Mucosa of descending colon (tissue), 3 donors: ENCODE data around the gene TNFRSF12A. TPM values are rescaled to one million over a fixed set of nuclear protein-coding genes. Genes with fewer than 3 reads are reported as not detected.

Experiments used
- ATAC-seq: fragments of 200-7000 bp; cut with Tn5 transposase; one replicate; pipeline ENCODE4 v1.9.1; 2020; ENCODE audit warnings: mild to moderate bottlenecking, moderate library complexity
- DNase-seq, 3 donors: peaks; one replicate each; pipeline ENCODE4 v3.0.0-alpha.2; 2020
- H3K36me3 ChIP-seq: fragments of 200-600 bp; one replicate; pipeline ENCODE4 v1.8.0; 2021; ENCODE audit warnings: low read depth, mild to moderate bottlenecking
- H3K4me1 ChIP-seq: fragments of 200-600 bp; one replicate; pipeline ENCODE4 v1.8.0; 2021; ENCODE audit warnings: low read depth, mild to moderate bottlenecking
- H3K4me3 ChIP-seq: fragments of 200-600 bp; one replicate; pipeline ENCODE4 v1.8.0; 2021; ENCODE audit warnings: mild to moderate bottlenecking
- H3K9me3 ChIP-seq: fragments of 200-600 bp; one replicate; pipeline ENCODE4 v1.8.0; 2021; ENCODE audit warnings: mild to moderate bottlenecking
- intact Hi-C, 2 donors: fragments of 100-400 bp; cut with DNase I in 1 of 2; cut with micrococcal nuclease in 1 of 2; formaldehyde crosslinking; loops; one replicate each; pipeline versions ENCODE4 v1.11.0 to v1.11.1; 2022; cut with DNase I, micrococcal nuclease
- total RNA-seq, 3 donors: library from RNA; stranded (reverse); fragmentation: NEBNext Ultra II Directional in 2 of 3; extraction: Animal tissue kit (Norgen Biotek cat#: 25700) in 2 of 3; gene quantifications; one replicate each; pipeline versions ENCODE4 v1.2.1 to v1.2.4, GENCODE V29; 2021 to 2023
- TF ChIP-seq, protein P1 (sequence below): fragments of 200-600 bp; IDR thresholded peaks from one replicate; pipeline ENCODE4 v1.8.0; 2022; ENCODE audit warnings: antibody characterized with exemption, mild to moderate bottlenecking
- donor health status: DM: no; HTN: no; CAD: no; lungs with moderate emphysema.
- donor health status: DM: no; HTN: no; CAD: no.
- donor health status: DM: no; HTN: yes; CAD: no.

Gene TNFRSF12A
- total RNA-seq, 3 donors from 2014 or later: 5.4 to 8.6 (median 6.7) TPM

DNA sequence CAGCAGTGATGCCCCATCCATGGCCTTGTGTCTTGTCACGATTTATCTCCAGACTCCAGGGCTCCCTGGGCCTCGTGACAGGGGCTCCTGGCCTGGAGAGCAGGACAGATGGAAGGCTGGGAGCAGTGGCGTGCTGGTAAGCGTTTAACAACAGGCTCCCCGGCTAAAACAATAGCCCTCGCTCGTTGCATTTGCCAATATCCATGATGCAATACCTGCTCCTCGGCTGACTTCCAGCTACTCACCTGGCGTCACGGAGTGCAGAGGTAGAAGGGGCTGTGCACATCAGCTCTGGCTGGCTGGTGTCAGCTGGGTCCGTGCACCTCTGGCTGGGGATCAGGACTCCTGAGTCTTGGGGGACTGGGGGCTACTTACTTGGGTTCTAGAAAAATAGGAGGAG lies 18.1 kb downstream of the TNFRSF12A start:
- intact Hi-C loops: no loop called here
- TF ChIP-seq, protein P1, sequence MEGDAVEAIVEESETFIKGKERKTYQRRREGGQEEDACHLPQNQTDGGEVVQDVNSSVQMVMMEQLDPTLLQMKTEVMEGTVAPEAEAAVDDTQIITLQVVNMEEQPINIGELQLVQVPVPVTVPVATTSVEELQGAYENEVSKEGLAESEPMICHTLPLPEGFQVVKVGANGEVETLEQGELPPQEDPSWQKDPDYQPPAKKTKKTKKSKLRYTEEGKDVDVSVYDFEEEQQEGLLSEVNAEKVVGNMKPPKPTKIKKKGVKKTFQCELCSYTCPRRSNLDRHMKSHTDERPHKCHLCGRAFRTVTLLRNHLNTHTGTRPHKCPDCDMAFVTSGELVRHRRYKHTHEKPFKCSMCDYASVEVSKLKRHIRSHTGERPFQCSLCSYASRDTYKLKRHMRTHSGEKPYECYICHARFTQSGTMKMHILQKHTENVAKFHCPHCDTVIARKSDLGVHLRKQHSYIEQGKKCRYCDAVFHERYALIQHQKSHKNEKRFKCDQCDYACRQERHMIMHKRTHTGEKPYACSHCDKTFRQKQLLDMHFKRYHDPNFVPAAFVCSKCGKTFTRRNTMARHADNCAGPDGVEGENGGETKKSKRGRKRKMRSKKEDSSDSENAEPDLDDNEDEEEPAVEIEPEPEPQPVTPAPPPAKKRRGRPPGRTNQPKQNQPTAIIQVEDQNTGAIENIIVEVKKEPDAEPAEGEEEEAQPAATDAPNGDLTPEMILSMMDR: no peak
- no peaks in the 10 kb centered on the region for H3K9me3 ChIP-seq
- peaks cover 21% of the 10 kb centered on the region for H3K4me1 ChIP-seq
- no peaks in the 10 kb centered on the region for H3K36me3 ChIP-seq
- no peak overlapping the region for H3K4me3 ChIP-seq
- DNase-seq: peak; percentile 72 to 73 (median 72)
- ATAC-seq: peak; percentile 59

DNA sequence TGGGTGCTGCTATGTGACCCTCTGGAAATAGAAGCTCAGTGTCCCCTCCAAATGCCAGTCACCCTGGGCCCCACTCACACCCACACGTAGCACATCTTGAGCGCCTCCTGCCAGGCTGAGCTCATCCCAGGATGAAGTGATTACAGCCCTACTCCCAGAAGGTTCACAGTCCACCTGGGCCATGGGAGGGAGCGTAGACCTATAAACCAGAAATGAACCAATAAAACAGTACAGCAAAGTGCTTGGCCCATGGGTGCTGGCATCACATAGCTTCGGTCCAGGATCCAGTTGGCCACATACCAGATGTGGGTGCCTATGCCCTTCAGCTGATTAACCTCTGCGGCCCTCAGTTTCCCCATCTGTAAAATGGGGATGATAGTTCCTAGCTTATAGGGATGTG lies 18.7 kb downstream of the TNFRSF12A start:
- ATAC-seq (peak; percentile 81), DNase-seq (peak; percentile 75 to 81 (median 78))
- H3K4me1 ChIP-seq: peaks cover 21% of the 10 kb centered on the region
- no peaks in the 10 kb centered on the region for H3K36me3 ChIP-seq
- TF ChIP-seq, protein P1: no peak
- intact Hi-C loops: no loop called here
- H3K9me3 ChIP-seq: no peaks in the 10 kb centered on the region
- no peak overlapping the region for H3K4me3 ChIP-seq

DNA sequence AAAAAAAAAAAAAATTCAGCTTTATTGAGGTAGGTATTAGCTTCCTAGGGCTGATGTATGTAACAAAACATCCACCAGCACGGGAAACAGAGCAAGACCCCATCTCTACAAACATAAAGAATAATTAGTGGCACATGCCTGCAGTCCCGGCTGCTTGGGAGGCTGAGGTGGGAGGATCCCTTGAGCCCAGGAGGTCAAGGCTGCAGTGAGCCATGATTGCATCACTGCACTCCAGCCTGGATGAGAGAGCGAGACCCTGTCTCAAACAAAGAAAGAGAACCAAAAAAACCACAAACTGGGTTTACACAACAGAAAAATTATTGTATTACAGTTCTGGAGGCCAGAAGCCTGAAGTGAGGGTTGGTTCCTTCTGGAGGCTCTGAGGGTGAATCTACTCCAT lies 22.2 kb downstream of the TNFRSF12A start:
- H3K4me3 ChIP-seq: no peak overlapping the region
- ATAC-seq (no peak), DNase-seq (no peak)
- no peaks in the 10 kb centered on the region for H3K36me3 ChIP-seq
- peaks cover 26% of the 10 kb centered on the region for H3K4me1 ChIP-seq
- intact Hi-C loops: no loop called here
- H3K9me3 ChIP-seq: no peaks in the 10 kb centered on the region
- TF ChIP-seq, protein P1: no peak

DNA sequence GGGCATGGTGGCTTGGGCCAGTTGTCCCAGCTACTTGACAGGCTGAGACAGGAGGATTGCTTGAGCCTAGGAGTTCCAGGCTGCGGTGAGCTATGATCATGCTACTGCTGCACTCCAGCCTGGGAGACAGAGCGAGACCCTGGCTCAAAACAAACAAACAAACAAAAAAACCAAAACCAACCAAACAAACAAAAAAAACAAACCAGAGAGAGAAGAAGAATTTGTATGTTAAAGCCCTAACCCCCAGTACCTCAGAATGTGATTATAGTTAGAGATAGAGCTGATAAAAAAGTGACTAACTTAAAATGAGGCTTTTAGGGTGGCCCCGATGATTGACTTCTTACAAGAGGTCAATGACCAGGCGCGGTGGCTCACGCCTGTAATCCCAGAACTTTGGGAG lies 24.5 kb downstream of the TNFRSF12A start:
- TF ChIP-seq, protein P1: no peak
- H3K4me1 ChIP-seq: peaks cover 19% of the 10 kb centered on the region

DNA sequence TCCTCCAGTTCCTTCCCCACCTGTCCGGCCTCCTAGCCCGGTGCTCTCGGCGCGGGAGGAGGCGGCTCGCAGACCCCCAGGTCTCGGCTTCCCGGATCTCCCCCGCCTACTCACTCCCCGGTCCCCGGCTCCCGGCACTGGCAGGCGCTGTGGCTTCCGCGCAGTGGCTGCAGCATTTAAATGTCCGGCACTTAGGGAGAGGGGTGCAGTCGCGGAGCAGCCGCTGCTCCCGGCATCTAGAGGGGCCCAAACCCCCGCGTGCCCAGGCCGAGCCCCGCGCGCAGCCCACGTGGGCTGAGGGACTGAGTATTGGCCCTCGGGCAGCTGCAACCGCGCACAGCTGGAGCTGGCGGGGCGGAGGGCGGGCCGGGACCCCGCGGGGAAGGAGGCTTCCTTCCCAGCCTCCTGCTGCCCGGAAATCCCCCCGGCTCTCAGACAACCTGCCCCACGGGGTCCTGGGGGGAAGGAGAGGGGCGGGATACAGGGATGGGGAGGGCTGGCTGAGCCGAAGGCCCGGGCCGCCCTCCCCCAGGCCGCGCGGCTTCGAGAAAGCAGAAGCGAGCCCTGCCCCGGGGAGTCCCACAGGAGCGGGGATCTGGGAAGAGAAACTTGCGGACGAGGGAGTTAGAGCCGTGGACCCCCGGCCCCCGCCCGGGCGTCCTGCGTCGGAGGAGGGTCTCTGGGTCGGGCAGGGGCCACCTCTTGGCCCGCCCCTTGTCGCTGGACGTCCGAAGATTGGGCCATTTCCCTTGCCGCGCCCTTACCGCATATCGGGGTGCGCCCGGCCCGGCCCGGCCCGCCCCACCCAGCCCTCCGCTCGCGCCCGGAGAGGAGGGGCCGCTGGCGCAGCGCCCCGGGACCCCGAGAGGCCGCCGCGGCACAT lies 25.8 kb downstream of the TNFRSF12A start, which contains the start of gene MMP25:
Gene MMP25, plus strand, starts transcription at position 804 of the 883 bp plus-strand sequence. CDS start 357 bp downstream, outside the sequence.
- Histone ChIP-seq H3K9me3 (no peaks in the 10 kb centered on the region), H3K4me3 (no peak within 1 kb of the TSS), H3K36me3 (no peaks in the 10 kb centered on the region), H3K4me1 (peaks cover 19% of the 10 kb centered on the region)
- ATAC-seq (peak; percentile 64), DNase-seq (no peak)
- TF ChIP-seq, protein P1: no peak
- intact Hi-C loops: no loop called here

More for the DNA sequence above, 24.5 kb downstream of the TNFRSF12A start:
- Histone ChIP-seq H3K36me3 (no peaks in the 10 kb centered on the region), H3K9me3 (no peaks in the 10 kb centered on the region), H3K4me3 (no peak overlapping the region)
- DNase-seq: no peak
- ATAC-seq: no peak
- intact Hi-C loops: no loop called here
